H1 (cell line): ENCODE measurements around the gene DIPK1A. TPM values are rescaled to one million over a fixed set of nuclear protein-coding genes. Genes with fewer than 3 reads are reported as not detected.

Source experiments
- CTCF ChIA-PET: fragments of 300-600 bp; sonication (Branson Sonifier 250); formaldehyde crosslinking; loops from one replicate; lab custom pipeline; 2021; ENCODE audit not compliant: partially characterized antibody; lab: Charles Lee
- POLR2A ChIA-PET: fragments of 300-600 bp; sonication (Branson Sonifier 250); formaldehyde crosslinking; loops from one replicate; lab custom pipeline; 2021; ENCODE audit warnings: inconsistent platforms; ENCODE audit not compliant: partially characterized antibody; lab: Charles Lee
- DNase-seq, 2 experiments: peaks; one replicate each; pipeline versions ENCODE4 v3.0.0 to v3.0.0-alpha.2; 2010 to 2022; ENCODE audit warnings: low spot score in 2 of 2, low read depth in 1 of 2, mixed read lengths in 1 of 2
- FAIRE-seq: peaks from 2 replicates; lab custom pipeline; 2011; peaks lifted over from hg19 to GRCh38; lab: Jason Lieb, UNC
- H2AFZ ChIP-seq: 2 replicates; pipeline ENCODE4 v1.8.1; 2012; ENCODE audit warnings: low read length, inconsistent platforms
- H2AK5ac ChIP-seq: 2 replicates; pipeline ENCODE4 v1.6.1; 2013; ENCODE audit warnings: low read depth, low read length
- H2BK120ac ChIP-seq: replicated peaks from 2 replicates; pipeline ENCODE3; 2013; ENCODE audit warnings: low read depth, low read length, inconsistent platforms
- H2BK12ac ChIP-seq: 2 replicates; pipeline ENCODE4 v1.6.1; 2013; ENCODE audit warnings: low read depth, low read length
- H2BK15ac ChIP-seq: 2 replicates; pipeline ENCODE4 v1.6.1; 2013; ENCODE audit warnings: low read length
- H2BK20ac ChIP-seq: 2 replicates; pipeline ENCODE4 v1.6.1; 2013; ENCODE audit warnings: low read length
- H2BK5ac ChIP-seq: 2 replicates; pipeline ENCODE4 v1.6.1; 2013; ENCODE audit warnings: low read depth, low read length
- H3K14ac ChIP-seq: 2 replicates; pipeline ENCODE4 v1.6.1; 2013; ENCODE audit warnings: inconsistent platforms; ENCODE audit not compliant: insufficient read length
- H3K18ac ChIP-seq: 2 replicates; pipeline ENCODE4 v1.6.1; 2013; ENCODE audit warnings: low read length; ENCODE audit errors: extremely low read depth
- H3K23ac ChIP-seq: 2 replicates; pipeline ENCODE4 v1.6.1; 2013; ENCODE audit warnings: inconsistent platforms; ENCODE audit not compliant: insufficient read length
- H3K23me2 ChIP-seq: 2 replicates; pipeline ENCODE4 v1.6.1; 2013; ENCODE audit warnings: low read depth, low read length
- H3K27ac ChIP-seq: 2 replicates; pipeline ENCODE4 v1.6.1; 2011; ENCODE audit warnings: low read depth, low read length, inconsistent platforms
- H3K27me3 ChIP-seq, 4 experiments: replicated peaks in 1 of 4; 1 replicate in 1 of 4; 2 replicates in 3 of 4; pipeline versions ENCODE4 v1.6.1 to v1.8.1; 2011 to 2013; ENCODE audit warnings: low read length in 3 of 4, mild to moderate bottlenecking in 3 of 4, inconsistent platforms in 2 of 4, mixed read lengths in 2 of 4, moderate library complexity in 1 of 4; ENCODE audit not compliant: control insufficient read depth in 3 of 4, insufficient read depth in 3 of 4; ENCODE audit errors: extremely low read depth in 1 of 4
- H3K36me3 ChIP-seq, 4 experiments: 2 replicates each; pipeline versions ENCODE4 v1.6.1 to v1.8.1; 2011 to 2013; ENCODE audit warnings: mild to moderate bottlenecking in 4 of 4, low read length in 3 of 4, moderate library complexity in 2 of 4, control low read depth in 1 of 4, inconsistent platforms in 1 of 4; ENCODE audit not compliant: insufficient read depth in 4 of 4, control insufficient read depth in 2 of 4
- H3K4ac ChIP-seq: replicated peaks from 2 replicates; pipeline ENCODE3; 2013; ENCODE audit warnings: low read length, low read depth, mixed read lengths, inconsistent platforms; ENCODE audit not compliant: insufficient read length
- H3K4me1 ChIP-seq, 4 experiments: replicated peaks in 1 of 4; 1 replicate in 1 of 4; 2 replicates in 3 of 4; pipeline versions ENCODE4 v1.6.1 to v1.8.1; 2011 to 2013; ENCODE audit warnings: low read length in 3 of 4, inconsistent platforms in 2 of 4, mixed read lengths in 1 of 4; ENCODE audit not compliant: insufficient read depth in 4 of 4, control insufficient read depth in 3 of 4
- H3K4me2 ChIP-seq, 2 experiments: 2 replicates each; pipeline versions ENCODE4 v1.6.1 to v1.8.1; 2011 to 2013; ENCODE audit warnings: low read depth in 2 of 2, low read length in 2 of 2, control low read depth in 1 of 2, inconsistent platforms in 1 of 2, mild to moderate bottlenecking in 1 of 2; ENCODE audit not compliant: insufficient read depth in 1 of 2
- H3K4me3 ChIP-seq, 4 experiments: fragments of 200-600, 300-600 bp in 1 of 4; sonication (generic), shearing (Covaris generic), sonication (Bioruptor Twin) in 1 of 4; 2 replicates each; pipeline versions ENCODE4 v1.5.1 to v1.8.1; 2011 to 2016; ENCODE audit warnings: low read length in 4 of 4, low read depth in 3 of 4, control low read depth in 2 of 4, inconsistent platforms in 2 of 4, mild to moderate bottlenecking in 2 of 4, mixed read lengths in 1 of 4, moderate library complexity in 1 of 4; ENCODE audit not compliant: insufficient read depth in 2 of 4; ENCODE audit errors: extremely low read depth in 1 of 4
- H3K56ac ChIP-seq: replicated peaks from 2 replicates; pipeline ENCODE3; 2013; ENCODE audit warnings: low read depth, mild to moderate bottlenecking, mixed read lengths, low read length, inconsistent platforms; ENCODE audit not compliant: insufficient read length
- H3K79me1 ChIP-seq: 2 replicates; pipeline ENCODE4 v1.6.1; 2013; ENCODE audit warnings: low read depth, low read length, control low read depth
- H3K79me2 ChIP-seq, 2 experiments: 2 replicates each; pipeline versions ENCODE4 v1.6.1 to v1.8.1; 2012 to 2013; ENCODE audit warnings: low read length in 2 of 2, mild to moderate bottlenecking in 2 of 2, inconsistent platforms in 1 of 2; ENCODE audit not compliant: insufficient read depth in 2 of 2, control insufficient read depth in 1 of 2
- H3K9ac ChIP-seq, 4 experiments: replicated peaks in 1 of 4; 1 replicate in 1 of 4; 2 replicates in 3 of 4; pipeline versions ENCODE4 v1.6.1 to v1.8.1; 2011 to 2013; ENCODE audit warnings: low read depth in 3 of 4, low read length in 3 of 4, control low read depth in 2 of 4, mild to moderate bottlenecking in 2 of 4, moderate library complexity in 2 of 4, inconsistent platforms in 1 of 4; ENCODE audit errors: extremely low read depth in 1 of 4
- H3K9me3 ChIP-seq, 2 experiments: 2 replicates each; pipeline versions ENCODE4 v1.6.1 to v1.8.1; 2012 to 2013; ENCODE audit warnings: mild to moderate bottlenecking in 2 of 2, moderate library complexity in 2 of 2, control low read depth in 1 of 2, inconsistent platforms in 1 of 2, low read depth in 1 of 2, low read length in 1 of 2, mixed read lengths in 1 of 2; ENCODE audit not compliant: insufficient read depth in 2 of 2
- H4K20me1 ChIP-seq, 2 experiments: replicated peaks in 1 of 2; 2 replicates each; pipeline versions ENCODE3 to v1.8.1; 2011 to 2013; ENCODE audit warnings: inconsistent platforms in 2 of 2, low read length in 2 of 2, mild to moderate bottlenecking in 1 of 2; ENCODE audit not compliant: insufficient read depth in 2 of 2, control insufficient read depth in 1 of 2
- H4K5ac ChIP-seq: 2 replicates; pipeline ENCODE4 v1.6.1; 2013; ENCODE audit warnings: low read length, low read depth, mixed read lengths, inconsistent platforms; ENCODE audit not compliant: insufficient read length
- H4K8ac ChIP-seq: 2 replicates; pipeline ENCODE4 v1.8.0; 2013; ENCODE audit warnings: mild to moderate bottlenecking, moderate library complexity, low read length, inconsistent platforms; ENCODE audit not compliant: insufficient read depth; ENCODE audit errors: extremely low read depth
- H4K91ac ChIP-seq: replicated peaks from 2 replicates; pipeline ENCODE3; 2013; ENCODE audit warnings: low read length, mixed read lengths, inconsistent platforms; ENCODE audit not compliant: insufficient read length
- MAFK ChIP-seq: IDR thresholded peaks from 2 replicates; pipeline ENCODE4 v1.6.1; 2012; ENCODE audit warnings: low read depth, mild to moderate bottlenecking, improper control_type of control experiment, low read length
- WGBS, 2 experiments: shearing (Covaris generic) in 1 of 2; methylation state at CpG; one replicate each; pipeline versions ENCODE4 v1.1.6 to v1.1.7; 2013 to 2015; ENCODE audit warnings: low lambda C conversion rate in 2 of 2, mixed read lengths in 2 of 2, inconsistent platforms in 1 of 2, low coverage in 1 of 2, missing lambda C conversion rate in 1 of 2; ENCODE audit not compliant: insufficient replicate concordance in 2 of 2, insufficient coverage in 1 of 2, insufficient read length in 1 of 2; ENCODE audit errors: extremely low coverage in 1 of 2, missing lambda C conversion rate in 1 of 2; 5-methylcytosine and 5-hydroxymethylcytosine counted together
- polyA plus RNA-seq, 7 experiments: library from polyadenylated mRNA; depleted of rRNA in 3 of 7; stranded (reverse) in 5 of 7; unstranded in 2 of 7; fragments of >200 nt in 5 of 7; fragments of 200-250 nt in 2 of 7; gene quantifications; 1 replicate in 5 of 7; 2 replicates in 1 of 7; 4 replicates in 1 of 7; pipeline versions ENCODE4 v1.2.1 to v1.2.3, GENCODE V29; 2011 to 2013; ENCODE audit warnings: missing spikeins in 2 of 7, mixed read lengths in 2 of 7
- total RNA-seq: library from RNA; stranded (reverse); fragmentation: NEBNext Ultra II Directional; extraction: Animal tissue kit (Norgen Biotek cat#: 25700); gene quantifications from 2 replicates; pipeline ENCODE4 v1.2.1, GENCODE V29; 2021

DIPK1A gene
- total and polyA plus RNA-seq, 2 of the 8 experiments (the other 6 are each of a cell fraction or from before 2014, with no cell fraction given) = 2.5 to 5.0 TPM

- ChIA-PET CTCF (interaction anchor here (0.6 to 3.4 kb wide), 7 partner anchors 8 to 134 kb away, joined by 3 to 22 read pairs (median 4); no protein-coding TSS in a partner anchor), POLR2A (no interaction called here)
- H3K4me3 ChIP-seq = no peak overlapping the region
- H3K23me2 ChIP-seq = no peaks in the 10 kb centered on the region
- no peak overlapping the region for H2BK15ac ChIP-seq
- no peaks in the 10 kb centered on the region for H3K4me1 ChIP-seq
- H2BK5ac ChIP-seq = no peak overlapping the region
- H4K20me1 ChIP-seq = no peaks in the 10 kb centered on the region
- DNase-seq = no peak
- no peak overlapping the region for H3K9ac ChIP-seq
- H3K36me3 ChIP-seq = no peaks in the 10 kb centered on the region
- H2BK12ac ChIP-seq = no peak overlapping the region
- H3K79me2 ChIP-seq = no peaks in the 10 kb centered on the region
- H2BK120ac ChIP-seq = no peak overlapping the region
- no peak overlapping the region for H3K18ac ChIP-seq
- WGBS, 2 experiments = 88% methylated on average over 3 of the region's 3 CpGs; no CpG with 5 or more reads in 1 of the 2 experiments
- H4K5ac ChIP-seq = no peak overlapping the region
- H2BK20ac ChIP-seq = no peak overlapping the region
- no peak overlapping the region for H3K23ac ChIP-seq
- no peaks in the 10 kb centered on the region for H3K79me1 ChIP-seq
- no peak overlapping the region for H2AK5ac ChIP-seq
- H3K56ac ChIP-seq = no peak overlapping the region
- FAIRE-seq = no peak
- no peak overlapping the region for H4K8ac ChIP-seq
- H3K27me3 ChIP-seq = no peaks in the 10 kb centered on the region
- H3K14ac ChIP-seq = no peak overlapping the region
- H3K27ac ChIP-seq = no peak overlapping the region
- H3K4ac ChIP-seq = no peak overlapping the region
- no peak overlapping the region for H3K4me2 ChIP-seq
- H3K9me3 ChIP-seq = no peaks in the 10 kb centered on the region
- H4K91ac ChIP-seq = no peak overlapping the region
- no peak overlapping the region for H2AFZ ChIP-seq
- no peak for TF ChIP-seq MAFK
Measured at GRCh38 chr1:92913093-92913819, 48.0 kb downstream of the DIPK1A start.
